ENCODE data around the gene RBSN. TPM values are rescaled to one million over a fixed set of nuclear protein-coding genes. Genes with fewer than 3 reads are reported as not detected.

The RBSN gene
- total RNA-seq, 1 donor from 2014 or later, result 19.2 TPM

Other genes starting within 250 kb of the RBSN start
- gene NR2C2, start 151.6 kb downstream of the RBSN start, total RNA-seq, result 40.0 TPM
- 27.0 TPM for gene MRPS25, start 33.8 kb downstream of the RBSN start, total RNA-seq
- 72.4 TPM for gene CAPN7, start 107.1 kb upstream of the RBSN start, total RNA-seq
- gene SH3BP5, start 233.4 kb upstream of the RBSN start, total RNA-seq, result 78.6 TPM

All from vagina (tissue), 1 donor.